ENCODE results near the gene VSTM4.

Gene VSTM4

DNA sequence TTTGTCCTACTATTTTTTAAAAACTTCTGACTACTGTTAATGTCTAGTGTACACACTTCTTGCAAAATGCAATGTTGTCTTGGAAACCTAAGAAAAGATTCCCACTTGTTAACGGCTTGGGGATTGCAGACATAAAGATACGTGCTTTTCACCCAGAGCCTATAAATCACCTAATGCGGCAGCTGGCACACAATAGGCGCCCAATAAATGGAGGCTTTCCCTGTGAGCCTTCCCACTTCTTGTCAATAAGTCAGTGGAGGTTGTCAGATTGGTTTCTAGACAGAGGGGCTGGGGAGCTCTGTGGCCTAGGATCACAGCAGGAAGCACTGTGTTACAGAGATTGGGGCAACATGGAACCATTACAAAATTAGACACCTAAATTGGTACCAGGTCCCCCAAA is 74.7 kb downstream of the VSTM4 start:
- Histone ChIP-seq H3K4me1 (ENCODE audit: control insufficient read depth, insufficient read depth, low read depth, low read length) (no peaks in the 10 kb centered on the region), H3K4me2 (ENCODE audit: low read length, poor library complexity, severe bottlenecking) (no peak overlapping the region), H3K4me3 (ENCODE audit: insufficient read depth in 1 of 2, low read depth in 1 of 2, low read length in 2 of 2) (no peak overlapping the region), H4K91ac (ENCODE audit: low read length) (no peak overlapping the region), H3K23ac (ENCODE audit: low read length in 2 of 2) (no peak overlapping the region), H3K14ac (ENCODE audit: low read length in 2 of 2) (no peak overlapping the region), H2BK15ac (ENCODE audit: low read depth, poor library complexity, severe bottlenecking) (no peak overlapping the region), H2AFZ (ENCODE audit: low read depth, low read length) (no peak overlapping the region), H3K36me3 (ENCODE audit: control insufficient read depth in 1 of 2, insufficient read depth in 2 of 2, low read depth in 1 of 2, low read length in 2 of 2) (peaks cover 3 to 35% of the 10 kb centered on the region in 2 experiments), H3K18ac (ENCODE audit: low read depth in 1 of 2, low read length in 2 of 2) (no peak overlapping the region), H3K27ac (ENCODE audit: low read length, poor library complexity, severe bottlenecking) (no peak overlapping the region), H2AK5ac (ENCODE audit: low read length, severe bottlenecking) (no peak overlapping the region), H2BK120ac (ENCODE audit: low read depth, low read length) (no peak overlapping the region), H4K8ac (ENCODE audit: low read length) (no peak overlapping the region), H3K79me1 (replicated peaks; ENCODE audit: low read length, poor library complexity, severe bottlenecking) (no peaks in the 10 kb centered on the region), H3K4ac (ENCODE audit: low read depth in 1 of 2, low read length in 2 of 2) (no peak overlapping the region), H3K27me3 (ENCODE audit: control insufficient read depth in 1 of 2, insufficient read depth in 1 of 2, low read length in 2 of 2) (no peaks in the 10 kb centered on the region), H2BK5ac (ENCODE audit: low read depth, low read length, poor library complexity, severe bottlenecking) (no peak overlapping the region), H3K9me3 (ENCODE audit: control insufficient read depth, low read length) (peaks cover 7% of the 10 kb centered on the region), H3K9ac (ENCODE audit: low read length) (no peak overlapping the region), H2BK12ac (ENCODE audit: low read length in 2 of 2) (no peak overlapping the region)
- WGBS = 91% methylated on average over 3 of the region's 4 CpGs
- DNase-seq = no peak

GRCh38 chr10:49039409-49039808 is 75.9 kb downstream of the VSTM4 start:
- Histone ChIP-seq H2AFZ (ENCODE audit: low read depth, low read length) (no peak overlapping the region), H3K79me1 (replicated peaks; ENCODE audit: low read length, poor library complexity, severe bottlenecking) (no peaks in the 10 kb centered on the region), H2AK5ac (ENCODE audit: low read length, severe bottlenecking) (no peak overlapping the region), H3K27ac (ENCODE audit: low read length, poor library complexity, severe bottlenecking) (no peak overlapping the region), H3K4me2 (ENCODE audit: low read length, poor library complexity, severe bottlenecking) (no peak overlapping the region), H2BK12ac (ENCODE audit: low read length in 2 of 2) (no peak overlapping the region), H3K14ac (ENCODE audit: low read length in 2 of 2) (peak overlapping the region in 1 of 2 experiments; percentile 12), H2BK15ac (ENCODE audit: low read depth, poor library complexity, severe bottlenecking) (no peak overlapping the region), H3K9ac (ENCODE audit: low read length) (no peak overlapping the region), H3K4ac (ENCODE audit: low read depth in 1 of 2, low read length in 2 of 2) (no peak overlapping the region), H3K36me3 (ENCODE audit: control insufficient read depth in 1 of 2, insufficient read depth in 2 of 2, low read depth in 1 of 2, low read length in 2 of 2) (peaks cover 3 to 29% of the 10 kb centered on the region in 2 experiments), H3K27me3 (ENCODE audit: control insufficient read depth in 1 of 2, insufficient read depth in 1 of 2, low read length in 2 of 2) (no peaks in the 10 kb centered on the region), H4K91ac (ENCODE audit: low read length) (no peak overlapping the region), H3K4me3 (ENCODE audit: insufficient read depth in 1 of 2, low read depth in 1 of 2, low read length in 2 of 2) (no peak overlapping the region), H3K9me3 (ENCODE audit: control insufficient read depth, low read length) (peaks cover 7% of the 10 kb centered on the region), H3K18ac (ENCODE audit: low read depth in 1 of 2, low read length in 2 of 2) (no peak overlapping the region), H2BK120ac (ENCODE audit: low read depth, low read length) (no peak overlapping the region), H3K4me1 (ENCODE audit: control insufficient read depth, insufficient read depth, low read depth, low read length) (peaks cover 3% of the 10 kb centered on the region), H3K23ac (ENCODE audit: low read length in 2 of 2) (no peak overlapping the region), H2BK5ac (ENCODE audit: low read depth, low read length, poor library complexity, severe bottlenecking) (no peak overlapping the region), H4K8ac (ENCODE audit: low read length) (no peak overlapping the region)
- 82% methylated on average over 7 of the region's 7 CpGs for WGBS
- DNase-seq = no peak

- WGBS = 69% methylated on average over 5 of the region's 5 CpGs
Measured at GRCh38 chr10:49038711-49039110, 76.6 kb downstream of the VSTM4 start.

DNA sequence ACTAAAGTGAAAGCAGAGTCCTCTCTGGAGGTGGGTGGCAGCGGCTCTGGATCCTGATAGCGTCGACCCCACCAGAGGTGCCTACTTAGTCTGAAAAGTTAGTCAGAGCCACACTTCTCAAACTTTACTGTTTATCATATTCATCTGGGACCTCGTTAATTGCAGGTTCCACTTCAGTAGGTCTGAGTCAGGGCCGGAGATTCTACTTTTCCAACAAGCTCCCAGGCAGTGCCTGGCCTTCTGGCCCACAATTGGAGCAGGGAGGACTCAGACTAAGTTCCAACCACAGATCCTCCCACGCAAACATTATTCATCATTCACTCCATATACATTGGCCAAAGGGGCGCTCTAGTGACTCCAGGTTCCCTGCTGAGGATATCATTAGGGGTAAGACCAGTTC is 78.1 kb downstream of the VSTM4 start:
- no peak overlapping the region for H2BK12ac ChIP-seq (ENCODE audit: low read length in 2 of 2)
- peaks cover 3 to 24% of the 10 kb centered on the region in 2 experiments for H3K36me3 ChIP-seq (ENCODE audit: control insufficient read depth in 1 of 2, insufficient read depth in 2 of 2, low read depth in 1 of 2, low read length in 2 of 2)
- H3K4me1 ChIP-seq (ENCODE audit: control insufficient read depth, insufficient read depth, low read depth, low read length) = peaks cover 3% of the 10 kb centered on the region
- H3K9me3 ChIP-seq (ENCODE audit: control insufficient read depth, low read length) = peaks cover under 1% of the 10 kb centered on the region
- H4K8ac ChIP-seq (ENCODE audit: low read length) = no peak overlapping the region
- H4K91ac ChIP-seq (ENCODE audit: low read length) = no peak overlapping the region
- H2BK120ac ChIP-seq (ENCODE audit: low read depth, low read length) = no peak overlapping the region
- H3K14ac ChIP-seq (ENCODE audit: low read length in 2 of 2) = no peak overlapping the region
- H3K9ac ChIP-seq (ENCODE audit: low read length) = no peak overlapping the region
- H3K18ac ChIP-seq (ENCODE audit: low read depth in 1 of 2, low read length in 2 of 2) = no peak overlapping the region
- H3K4me3 ChIP-seq (ENCODE audit: insufficient read depth in 1 of 2, low read depth in 1 of 2, low read length in 2 of 2) = peak overlapping the region in 1 of 2 experiments; percentile 25
- DNase-seq = no peak
- no peak overlapping the region for H3K27ac ChIP-seq (ENCODE audit: low read length, poor library complexity, severe bottlenecking)
- H3K27me3 ChIP-seq (ENCODE audit: control insufficient read depth in 1 of 2, insufficient read depth in 1 of 2, low read length in 2 of 2) = no peaks in the 10 kb centered on the region
- 69% methylated on average over 7 of the region's 7 CpGs for WGBS
- no peak overlapping the region for H3K4me2 ChIP-seq (ENCODE audit: low read length, poor library complexity, severe bottlenecking)
- no peak overlapping the region for H3K23ac ChIP-seq (ENCODE audit: low read length in 2 of 2)
- H3K4ac ChIP-seq (ENCODE audit: low read depth in 1 of 2, low read length in 2 of 2) = no peak overlapping the region
- H2AK5ac ChIP-seq (ENCODE audit: low read length, severe bottlenecking) = no peak overlapping the region
- no peaks in the 10 kb centered on the region for H3K79me1 ChIP-seq (replicated peaks; ENCODE audit: low read length, poor library complexity, severe bottlenecking)
- no peak overlapping the region for H2BK15ac ChIP-seq (ENCODE audit: low read depth, poor library complexity, severe bottlenecking)
- no peak overlapping the region for H2AFZ ChIP-seq (ENCODE audit: low read depth, low read length)
- H2BK5ac ChIP-seq (ENCODE audit: low read depth, low read length, poor library complexity, severe bottlenecking) = no peak overlapping the region

More at GRCh38 chr10:49038711-49039110, 76.6 kb downstream of the VSTM4 start:
- no peak overlapping the region for H2AK5ac ChIP-seq (ENCODE audit: low read length, severe bottlenecking)
- H3K4me2 ChIP-seq (ENCODE audit: low read length, poor library complexity, severe bottlenecking) = no peak overlapping the region
- peaks cover 7% of the 10 kb centered on the region for H3K9me3 ChIP-seq (ENCODE audit: control insufficient read depth, low read length)
- H2BK5ac ChIP-seq (ENCODE audit: low read depth, low read length, poor library complexity, severe bottlenecking) = no peak overlapping the region
- no peak overlapping the region for H3K14ac ChIP-seq (ENCODE audit: low read length in 2 of 2)
- no peak overlapping the region for H4K8ac ChIP-seq (ENCODE audit: low read length)
- peaks cover 3% of the 10 kb centered on the region for H3K4me1 ChIP-seq (ENCODE audit: control insufficient read depth, insufficient read depth, low read depth, low read length)
- H3K9ac ChIP-seq (ENCODE audit: low read length) = no peak overlapping the region
- no peak overlapping the region for H2BK12ac ChIP-seq (ENCODE audit: low read length in 2 of 2)
- no peak for DNase-seq
- no peak overlapping the region for H2AFZ ChIP-seq (ENCODE audit: low read depth, low read length)
- no peak overlapping the region for H2BK15ac ChIP-seq (ENCODE audit: low read depth, poor library complexity, severe bottlenecking)
- no peak overlapping the region for H3K18ac ChIP-seq (ENCODE audit: low read depth in 1 of 2, low read length in 2 of 2)
- no peaks in the 10 kb centered on the region for H3K79me1 ChIP-seq (replicated peaks; ENCODE audit: low read length, poor library complexity, severe bottlenecking)
- H3K27me3 ChIP-seq (ENCODE audit: control insufficient read depth in 1 of 2, insufficient read depth in 1 of 2, low read length in 2 of 2) = no peaks in the 10 kb centered on the region
- no peak overlapping the region for H4K91ac ChIP-seq (ENCODE audit: low read length)
- H3K27ac ChIP-seq (ENCODE audit: low read length, poor library complexity, severe bottlenecking) = no peak overlapping the region
- no peak overlapping the region for H3K23ac ChIP-seq (ENCODE audit: low read length in 2 of 2)
- no peak overlapping the region for H3K4me3 ChIP-seq (ENCODE audit: insufficient read depth in 1 of 2, low read depth in 1 of 2, low read length in 2 of 2)
- no peak overlapping the region for H2BK120ac ChIP-seq (ENCODE audit: low read depth, low read length)
- H3K36me3 ChIP-seq (ENCODE audit: control insufficient read depth in 1 of 2, insufficient read depth in 2 of 2, low read depth in 1 of 2, low read length in 2 of 2) = peaks cover 3 to 28% of the 10 kb centered on the region in 2 experiments
- no peak overlapping the region for H3K4ac ChIP-seq (ENCODE audit: low read depth in 1 of 2, low read length in 2 of 2)

Measured in mesenchymal stem cell (in vitro differentiated cells and primary cell).